Stimulated activated CD4-positive, alpha-beta T cell treated with anti-CD3 and anti-CD28 coated beads, Interleukin-2, amount 100 ng/mL, for 24 hours (primary cell): ENCODE results near the gene TMCC3.
A peak's percentile ranks its signal among the peaks of the same experiment; 100 is the strongest.
"Not testable (repeated sequence)": the region's sequence is repeated elsewhere in the genome, so short reads cannot be mapped to it uniquely, and the experiment has no call there.

Experiments used
- DNase-seq, 2 donors: peaks; one replicate each; pipeline ENCODE4 v3.0.0-alpha.2; 2020

The TMCC3 gene

DNA sequence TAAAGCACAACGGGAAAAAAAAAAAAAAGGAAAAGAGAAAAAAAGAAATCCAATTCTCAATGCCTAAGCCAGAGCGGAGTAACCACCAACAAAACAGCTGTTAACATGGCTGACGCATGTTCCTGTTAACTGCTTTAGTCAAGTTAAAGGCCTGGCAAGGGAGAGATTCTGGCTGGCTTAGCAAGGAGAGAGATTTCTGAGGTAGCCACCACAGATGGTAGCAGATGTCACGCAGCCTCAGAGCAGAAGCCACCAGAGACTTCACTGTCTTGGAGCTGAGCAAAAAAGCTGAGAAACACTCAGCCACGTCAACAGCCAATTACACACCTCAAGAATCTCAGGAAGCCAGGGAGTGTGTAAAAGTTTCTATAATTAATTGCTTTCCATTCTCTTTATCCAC is 87.1 kb downstream of the TMCC3 start:
- DNase-seq, result no peak

DNA sequence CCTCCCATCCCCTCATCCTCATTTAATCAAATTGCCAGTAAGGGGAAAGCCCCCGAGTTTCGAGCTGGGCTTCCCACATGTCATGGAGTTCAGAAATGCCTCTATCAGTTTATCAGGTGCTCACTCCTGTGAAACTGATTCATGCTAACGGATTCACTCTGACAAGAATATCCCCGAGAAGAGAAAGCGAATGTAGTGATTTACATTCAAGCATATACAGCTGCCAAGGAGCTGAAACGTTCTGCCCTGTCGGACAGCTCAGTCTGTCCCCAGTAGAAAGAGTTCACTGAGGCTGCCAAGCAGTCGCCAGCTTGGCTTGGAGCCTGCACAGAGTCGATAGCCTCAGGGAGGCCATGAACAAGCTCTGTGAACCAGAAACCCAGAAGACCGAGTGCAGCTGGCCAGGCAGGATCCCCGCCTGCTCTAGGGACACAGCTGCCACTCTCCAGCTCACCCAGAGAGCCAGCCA is 88.4 kb downstream of the TMCC3 start:
- no peak for DNase-seq

DNA sequence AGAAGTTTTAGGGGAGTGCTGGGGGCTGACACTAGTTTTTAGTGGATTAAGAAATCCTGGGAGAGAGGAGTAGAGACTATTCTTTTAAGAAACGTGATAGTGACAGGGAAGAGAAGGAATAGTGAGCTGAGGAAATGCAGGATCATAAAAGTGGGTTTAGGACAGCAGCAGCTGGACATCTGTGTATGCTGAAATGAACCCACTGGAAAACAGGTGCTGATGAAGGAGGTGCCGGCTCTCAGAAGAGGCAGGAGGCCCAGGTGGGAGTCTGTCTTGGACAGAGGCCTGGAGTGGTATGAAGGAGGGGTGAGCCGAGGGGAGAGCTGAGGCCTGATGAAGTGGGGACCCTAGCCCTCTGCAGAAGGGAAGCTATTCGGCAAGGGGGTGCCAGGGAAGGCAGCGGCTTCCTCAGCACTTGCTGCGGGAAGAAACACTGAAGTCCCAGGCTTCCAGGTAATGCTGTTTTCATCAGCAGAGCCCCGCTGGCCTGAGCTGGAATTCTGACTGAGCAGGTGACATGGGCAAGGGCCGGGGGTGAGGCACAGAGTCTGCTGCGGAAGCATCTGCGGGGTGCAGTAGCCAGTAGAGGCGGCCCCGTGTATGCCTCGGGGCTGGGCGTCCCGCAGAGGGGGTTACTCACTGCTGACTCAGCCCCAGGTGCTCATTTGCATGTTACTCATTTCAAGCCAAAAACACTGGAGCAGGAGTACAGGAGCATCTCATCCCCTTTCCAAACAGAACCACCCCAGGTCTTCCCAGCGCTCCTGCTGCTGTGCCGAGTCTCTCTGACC is 89.7 kb downstream of the TMCC3 start:
- peak in 1 of 2 donors; percentile 32 for DNase-seq

DNA sequence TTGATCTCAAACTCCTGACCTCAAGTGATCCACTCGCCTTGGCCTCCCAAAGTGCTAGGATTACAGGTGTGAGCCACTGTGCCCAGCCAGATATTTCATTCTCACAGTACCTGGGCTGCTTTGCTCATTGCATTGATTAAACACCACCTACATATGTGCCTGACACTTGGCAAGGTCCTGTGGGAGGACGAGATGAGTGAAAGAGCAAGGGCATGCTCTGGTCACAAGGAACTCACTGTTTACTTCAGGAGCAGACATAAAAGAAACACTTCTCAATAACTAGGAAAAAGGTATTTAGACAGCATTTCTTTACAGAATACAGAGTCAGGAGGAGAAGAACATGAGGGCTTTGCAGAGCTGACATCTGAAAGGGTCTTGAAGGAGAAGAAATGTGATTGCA is 91.7 kb downstream of the TMCC3 start:
- no peak for DNase-seq

DNA sequence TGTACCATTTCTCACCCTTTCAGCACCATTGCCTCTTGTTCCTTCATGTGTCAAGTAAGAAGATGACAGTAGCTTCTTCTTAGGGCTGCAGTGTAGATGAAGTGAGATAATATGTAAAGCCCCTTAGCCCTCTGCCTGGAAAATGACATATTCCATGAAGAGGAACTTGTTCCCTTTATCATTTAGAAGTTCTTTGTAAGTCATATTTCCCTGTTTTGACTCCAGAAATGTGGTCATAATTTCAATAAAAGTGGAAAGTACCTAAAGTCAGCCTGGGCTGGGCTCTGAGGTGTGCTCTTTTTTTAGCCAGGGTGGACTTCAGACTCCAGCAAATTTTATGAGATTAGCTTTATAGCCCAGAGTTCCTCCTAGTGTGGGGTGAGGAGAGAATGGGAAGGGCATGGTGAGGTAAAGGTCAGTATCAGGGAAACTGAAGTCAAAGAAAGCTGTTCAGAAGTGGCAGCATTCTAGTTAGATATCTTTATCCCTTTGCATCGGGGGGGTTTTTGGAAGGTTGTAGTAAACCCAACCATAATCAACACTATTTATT is 92.5 kb downstream of the TMCC3 start:
- no peak for DNase-seq

DNA sequence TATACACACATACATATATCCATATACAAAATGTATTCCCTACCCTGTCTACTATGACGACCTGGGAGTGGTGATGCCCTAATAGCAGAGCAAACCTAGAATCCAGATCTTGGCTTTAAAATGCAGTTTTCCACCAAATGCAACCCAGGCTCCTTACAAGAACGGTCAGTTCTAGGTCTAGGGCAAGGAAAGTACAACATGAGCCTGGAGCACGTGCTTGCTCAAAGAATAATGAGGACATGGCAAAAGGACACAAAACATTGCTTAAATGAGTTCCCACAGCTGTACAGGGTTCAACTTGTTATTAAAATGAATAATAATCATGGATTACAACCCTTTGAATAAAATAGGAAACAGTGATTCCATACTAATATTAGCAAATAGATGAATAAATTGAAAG is 94.7 kb downstream of the TMCC3 start:
- no peak for DNase-seq

DNA sequence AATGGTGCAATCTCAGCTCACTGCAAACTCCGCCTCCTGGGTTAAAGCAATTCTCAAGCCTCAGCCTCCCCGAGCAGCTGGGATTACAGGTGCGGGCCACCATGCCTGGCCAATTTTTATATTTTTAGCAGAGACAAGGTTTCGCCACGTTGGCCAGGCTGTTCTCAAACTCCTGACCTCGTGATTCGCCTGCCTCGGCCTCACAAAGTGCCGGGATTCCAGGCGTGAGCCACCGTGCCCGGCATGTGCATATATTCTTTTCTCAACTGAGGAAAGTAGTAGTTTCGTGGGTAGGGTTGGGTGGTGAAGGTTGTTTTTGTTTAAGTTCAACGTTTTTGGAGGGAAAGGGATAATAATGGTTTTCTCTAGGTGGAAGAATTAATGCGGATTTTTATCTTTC is 96.5 kb downstream of the TMCC3 start:
- DNase-seq, result no peak

DNA sequence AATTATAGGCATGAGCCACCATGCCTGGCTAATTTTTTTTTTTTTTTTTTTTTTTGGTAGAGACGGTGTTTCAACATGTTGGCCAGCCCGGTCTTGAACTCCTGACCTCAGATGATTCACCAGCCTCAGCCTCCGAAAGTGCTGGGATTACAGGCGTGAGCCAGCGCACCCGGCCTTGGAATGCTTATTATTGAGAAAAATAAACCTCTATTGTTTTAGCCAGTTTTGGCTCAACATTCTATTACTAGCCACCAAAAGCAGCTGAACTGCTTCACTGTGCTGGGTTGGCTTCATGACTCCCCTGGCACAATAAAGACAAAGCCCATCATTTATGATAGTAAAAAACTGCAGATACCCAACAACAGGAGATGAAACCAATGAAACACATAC is 97.2 kb downstream of the TMCC3 start:
- DNase-seq, result no peak

DNA sequence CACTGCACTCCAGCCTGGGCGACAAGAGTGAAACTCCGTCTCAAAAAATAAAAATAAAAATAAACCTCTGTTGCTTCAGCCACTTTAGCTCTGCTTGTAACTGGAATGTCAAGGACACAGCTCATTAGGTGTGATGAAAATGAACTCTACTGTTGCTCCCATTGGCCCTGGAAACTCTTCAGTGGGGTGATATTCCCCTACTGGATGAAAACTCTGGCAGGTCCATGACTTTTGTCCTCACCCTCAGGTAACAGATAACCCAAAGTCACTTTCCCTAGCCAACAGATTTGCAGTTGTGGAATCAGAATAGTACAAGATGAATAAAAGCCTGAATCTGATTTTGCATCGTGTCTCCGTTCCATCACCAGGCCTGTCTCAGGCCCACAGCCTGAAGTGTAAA is 98.5 kb downstream of the TMCC3 start:
- no peak for DNase-seq

DNA sequence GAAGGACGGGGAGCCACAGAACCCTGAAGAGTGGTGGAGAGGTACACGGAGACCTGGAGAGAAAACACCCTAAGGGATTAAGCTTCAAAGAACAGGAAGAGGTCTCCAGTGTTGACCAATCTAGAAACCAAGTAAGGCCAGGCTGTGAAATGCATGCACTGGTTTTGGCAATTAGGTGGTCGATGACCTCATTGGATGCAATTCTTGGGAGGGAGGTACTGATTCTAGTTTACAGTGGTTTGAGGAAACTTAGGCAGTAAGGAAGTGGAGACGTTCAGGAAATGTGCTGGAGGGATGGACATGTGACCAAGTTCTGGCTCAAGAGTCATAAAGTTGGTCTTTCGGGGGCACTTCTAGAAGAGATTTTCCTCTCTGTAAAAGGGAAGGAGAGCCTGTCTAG is 99.4 kb downstream of the TMCC3 start:
- DNase-seq, result no peak

DNA sequence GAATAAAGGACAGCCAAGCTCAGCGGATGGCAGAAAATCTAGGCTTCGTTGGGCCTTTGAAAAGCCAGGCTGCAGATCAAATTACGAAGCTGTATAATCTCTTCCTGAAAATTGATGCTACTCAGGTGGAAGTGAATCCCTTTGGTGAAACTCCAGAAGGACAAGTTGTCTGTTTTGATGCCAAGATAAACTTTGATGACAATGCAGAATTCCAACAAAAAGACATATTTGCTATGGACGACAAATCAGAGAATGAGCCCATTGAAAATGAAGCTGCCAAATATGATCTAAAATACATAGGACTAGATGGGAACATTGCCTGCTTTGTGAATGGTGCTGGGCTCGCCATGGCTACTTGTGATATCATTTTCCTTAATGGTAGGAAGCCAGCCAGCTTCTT is 101.5 kb downstream of the TMCC3 start:
- not testable (repeated sequence) for DNase-seq

DNA sequence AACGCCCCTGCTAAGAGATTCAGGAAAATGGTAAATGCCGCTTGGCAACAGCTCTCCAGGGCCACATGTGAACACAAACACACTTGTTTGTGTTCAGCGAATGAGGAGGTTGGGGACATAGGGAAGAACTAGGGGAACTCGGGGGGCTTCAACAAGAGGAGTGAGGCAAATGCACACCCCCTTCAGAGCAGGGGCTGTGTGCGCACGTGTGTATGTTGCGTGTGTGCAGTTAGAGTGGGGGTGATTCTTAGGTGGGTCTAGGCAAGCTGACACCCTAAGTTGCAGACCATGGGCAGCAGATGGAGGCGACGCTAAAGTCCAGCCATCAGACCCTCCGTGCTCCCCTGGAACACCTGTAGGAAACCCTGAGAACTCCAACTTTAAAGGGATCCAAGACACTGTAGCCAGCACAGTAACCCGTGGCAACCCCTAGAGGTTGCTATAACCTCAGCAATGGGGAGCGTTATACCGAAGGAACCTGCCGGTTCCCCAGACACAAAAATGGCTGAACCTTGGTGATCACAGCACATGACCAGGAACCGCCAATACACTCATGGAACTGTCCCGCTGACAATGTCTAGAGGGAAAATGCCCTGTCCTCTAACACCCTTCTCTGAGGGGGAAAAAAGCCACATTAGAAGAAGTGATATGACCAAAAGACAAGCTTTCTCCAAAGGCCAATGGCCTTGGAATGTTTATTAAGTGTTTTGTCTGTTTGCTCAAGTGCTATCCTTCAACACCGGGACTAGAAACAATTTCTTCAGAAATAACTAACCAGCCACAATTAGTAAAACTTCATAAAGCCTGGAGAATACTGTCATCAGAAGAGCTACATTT is 104.2 kb downstream of the TMCC3 start:
- DNase-seq, result no peak

DNA sequence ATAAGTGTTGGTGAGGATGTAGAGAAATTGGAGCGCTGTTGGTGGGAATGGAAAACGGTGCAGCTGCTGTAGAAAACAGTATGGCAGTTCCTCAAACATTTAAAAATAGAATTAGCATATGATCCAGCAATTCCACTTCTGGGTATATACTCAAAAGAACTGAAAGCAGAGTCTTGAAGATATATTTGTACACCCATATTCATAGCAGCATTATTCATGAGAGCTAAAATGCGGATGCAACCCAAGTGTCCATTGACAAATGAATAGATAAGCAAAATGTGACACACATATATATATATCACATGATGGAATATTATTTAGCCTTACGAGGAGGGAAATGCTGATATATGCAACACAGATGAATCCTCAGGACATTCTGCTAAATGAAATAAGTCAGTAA is 106.0 kb downstream of the TMCC3 start:
- DNase-seq, result no peak

DNA sequence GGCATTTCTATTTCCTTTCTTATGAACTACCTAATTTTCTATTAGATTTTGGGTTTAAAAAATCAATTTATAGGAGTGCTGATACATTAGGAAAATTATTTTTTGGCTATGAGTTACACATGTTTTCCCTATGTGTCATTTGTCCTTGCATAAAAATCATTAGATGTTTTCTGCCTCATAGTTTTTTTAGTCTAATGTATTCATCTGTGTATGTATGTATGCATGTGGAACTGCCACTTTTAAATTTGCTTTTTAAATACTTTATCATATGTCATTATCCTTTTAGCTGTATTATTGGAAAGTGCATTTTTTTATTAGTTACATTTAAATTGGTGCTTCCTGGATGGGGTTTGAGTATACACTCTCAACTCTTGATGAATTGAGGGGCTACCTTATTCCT is 112.0 kb downstream of the TMCC3 start:
- DNase-seq, result no peak

DNA sequence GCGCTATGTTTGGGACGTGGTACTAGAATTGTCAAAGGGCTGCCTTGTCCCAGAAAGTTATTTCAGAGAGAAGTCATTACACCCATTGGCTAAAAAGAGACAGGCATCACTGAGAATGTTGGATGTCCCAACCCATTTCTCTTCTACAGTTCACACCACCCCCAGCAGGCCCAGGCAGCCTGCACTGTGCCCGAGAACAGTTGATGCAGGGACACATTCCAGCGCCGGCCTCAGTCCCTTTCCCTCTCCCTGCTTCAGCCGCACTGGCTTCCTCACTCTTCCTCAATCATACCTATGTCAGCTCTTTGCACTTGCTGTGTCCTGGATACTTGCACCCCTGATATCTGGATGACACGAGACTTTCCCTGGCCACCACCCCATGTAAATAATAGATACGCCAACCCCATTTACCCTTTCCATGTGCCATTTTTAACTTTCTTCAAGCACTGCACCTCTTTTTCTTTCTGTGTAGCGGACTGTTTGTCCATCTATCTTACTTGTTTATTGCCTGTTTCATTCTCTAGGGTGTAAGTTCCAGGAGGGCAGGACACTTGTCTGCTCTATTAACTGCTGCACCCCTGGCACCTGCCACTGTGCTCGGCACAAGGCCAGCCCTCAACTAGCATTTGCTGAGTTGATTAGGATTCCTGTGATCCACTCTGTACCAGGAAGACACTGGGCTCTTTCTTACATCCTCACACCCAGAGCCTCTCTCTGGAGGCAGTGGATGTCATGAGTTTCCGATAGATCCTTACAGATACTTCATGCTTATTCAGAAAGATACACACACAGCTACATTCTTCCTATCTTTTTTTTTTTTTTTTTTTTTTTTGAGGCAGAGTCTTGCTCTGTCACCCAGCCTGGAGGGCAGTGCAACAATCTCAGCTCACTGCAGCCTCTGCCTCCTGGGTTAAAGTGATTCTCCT is 114.1 kb downstream of the TMCC3 start:
- no peak for DNase-seq

DNA sequence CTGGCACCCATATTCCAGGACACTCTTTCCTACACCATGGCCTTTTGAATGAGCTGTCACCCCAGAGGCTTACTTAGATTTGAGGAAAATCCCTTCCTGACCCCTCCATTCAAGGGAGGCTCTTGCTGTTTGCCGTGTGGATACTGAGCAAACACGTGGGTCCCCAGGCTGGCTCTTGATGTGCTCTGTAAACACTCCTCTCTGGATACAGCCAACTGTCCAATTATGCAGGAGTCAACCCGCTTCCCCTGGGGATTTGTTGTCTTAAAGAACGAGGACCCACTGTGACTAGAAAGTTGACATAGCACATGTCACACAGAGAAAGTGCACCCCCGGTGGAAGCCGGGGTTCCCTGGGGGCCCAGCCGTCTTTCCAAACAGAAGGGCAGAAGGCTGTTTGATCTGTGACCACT is 114.8 kb downstream of the TMCC3 start:
- no peak for DNase-seq

DNA sequence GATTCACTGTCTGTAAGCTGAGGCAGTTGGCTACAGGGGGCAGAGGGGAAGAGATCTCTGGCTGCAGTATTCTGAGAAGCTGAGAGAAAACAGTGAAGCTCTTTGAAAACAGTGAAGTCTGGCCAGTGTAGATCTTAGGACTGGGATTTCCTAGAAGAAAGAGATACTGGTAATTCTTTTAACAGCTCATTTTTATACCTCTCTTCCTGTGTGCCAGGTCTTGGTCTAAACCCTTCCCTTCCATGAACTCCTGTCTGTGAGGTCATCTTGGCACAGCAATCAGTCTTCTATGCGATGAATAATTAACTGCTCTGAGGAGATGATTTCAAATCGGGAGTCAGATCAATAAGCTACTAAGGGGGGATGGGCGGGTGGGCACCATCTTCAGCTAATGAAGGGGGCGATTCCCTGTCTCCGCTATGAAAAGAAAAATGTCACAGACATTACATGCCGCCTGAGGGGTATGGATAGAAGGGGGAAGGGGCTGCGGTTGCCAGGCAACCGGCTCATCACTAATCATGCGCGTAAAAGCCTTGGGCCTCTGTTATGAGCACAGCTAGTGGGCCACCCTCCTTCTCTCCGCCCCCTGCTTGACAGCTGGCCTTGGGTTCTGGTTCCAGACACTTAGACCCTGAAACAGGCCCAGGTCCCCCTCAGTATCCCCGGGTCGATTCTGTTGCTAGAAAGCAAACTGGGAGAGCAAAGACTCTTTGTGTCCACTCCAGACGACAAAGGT is 115.4 kb downstream of the TMCC3 start:
- DNase-seq, result no peak

DNA sequence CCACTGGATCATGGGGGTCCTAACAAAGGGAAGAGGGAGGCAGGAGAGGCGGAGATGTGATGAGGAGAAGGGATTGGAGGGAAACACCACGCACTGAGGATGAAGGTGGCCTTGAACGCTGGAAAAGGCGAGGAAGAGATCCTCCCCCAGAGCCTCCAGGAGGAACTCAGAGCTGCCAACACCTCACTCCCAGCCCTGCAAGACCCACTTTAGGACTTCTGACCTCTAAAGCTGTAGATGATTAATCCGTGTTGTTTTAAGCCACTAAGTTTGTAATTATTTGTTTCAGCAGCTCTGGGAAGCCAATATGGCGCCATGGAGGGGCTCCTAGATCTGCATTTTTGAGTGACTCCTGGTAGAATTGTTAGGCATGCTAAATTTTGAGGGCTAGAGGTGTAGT is 116.1 kb downstream of the TMCC3 start:
- no peak for DNase-seq

DNA sequence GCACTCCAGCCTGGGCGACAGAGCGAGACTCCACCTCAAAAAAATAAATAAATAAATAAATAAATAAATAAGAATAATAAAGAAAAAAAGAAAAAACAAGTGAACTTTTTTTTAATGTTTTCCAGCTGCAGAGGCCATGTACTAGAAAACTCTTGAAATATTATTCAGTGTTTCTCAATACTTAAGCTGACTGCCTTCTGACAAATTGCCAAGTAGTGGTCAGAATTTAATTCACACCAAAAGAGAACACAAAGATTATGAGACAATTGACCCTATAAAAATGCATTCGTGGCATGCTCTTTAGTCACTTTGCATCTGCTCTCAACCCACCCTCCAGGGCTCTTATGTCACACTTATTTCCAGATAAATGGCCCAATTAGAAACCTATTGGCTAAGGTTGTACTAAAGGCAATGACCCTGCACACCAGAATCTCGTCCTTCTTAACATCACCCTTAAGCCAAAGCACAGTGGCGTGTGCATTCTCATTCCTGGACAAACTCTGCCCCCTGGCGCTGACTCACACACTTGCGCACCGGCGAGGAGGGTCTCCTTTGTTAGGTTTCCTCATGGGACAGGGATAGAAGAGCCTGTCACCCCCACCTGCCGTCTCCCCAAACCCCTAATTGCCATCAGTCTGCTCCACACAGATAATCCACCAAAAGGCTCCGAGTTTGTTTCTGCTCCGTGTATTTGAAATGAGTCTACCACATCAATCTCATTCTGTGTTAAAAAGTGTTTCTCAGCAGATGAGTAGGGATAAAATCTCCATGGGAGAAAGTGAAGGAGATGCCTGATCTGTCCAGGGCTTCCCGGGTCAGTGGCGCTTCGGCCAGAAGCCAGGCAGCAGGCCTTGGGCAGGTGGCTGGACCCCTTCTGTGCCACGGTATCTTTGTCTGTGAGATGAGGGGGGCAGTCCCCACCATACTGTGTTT is 117.6 kb downstream of the TMCC3 start:
- DNase-seq, result peak; percentile 79 to 81

DNA sequence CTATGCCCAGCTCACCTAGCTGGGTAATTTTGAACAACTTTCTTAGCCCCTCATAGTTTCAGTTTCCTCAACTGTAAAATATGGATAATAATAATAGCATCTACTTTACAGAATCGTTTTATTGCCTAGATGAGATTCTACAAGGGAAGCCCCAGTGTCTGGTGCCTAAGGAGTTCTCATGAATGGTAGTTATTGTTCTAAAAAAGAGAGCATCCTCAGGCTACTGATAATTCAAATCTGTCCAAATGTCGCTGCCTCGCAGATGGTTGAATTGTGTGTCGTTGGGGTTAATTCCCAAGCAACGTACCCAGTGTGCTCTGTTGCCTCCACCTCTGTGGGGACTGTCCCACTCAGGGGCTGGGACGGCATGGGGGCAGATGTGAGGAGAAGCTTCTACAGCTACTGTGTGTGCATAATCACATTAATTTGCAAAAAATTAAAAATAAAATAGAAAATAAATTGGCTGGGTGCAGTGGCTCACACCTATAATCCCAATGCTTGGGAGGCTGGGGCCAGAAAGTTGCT is 119.1 kb downstream of the TMCC3 start:
- DNase-seq, result no peak

DNA sequence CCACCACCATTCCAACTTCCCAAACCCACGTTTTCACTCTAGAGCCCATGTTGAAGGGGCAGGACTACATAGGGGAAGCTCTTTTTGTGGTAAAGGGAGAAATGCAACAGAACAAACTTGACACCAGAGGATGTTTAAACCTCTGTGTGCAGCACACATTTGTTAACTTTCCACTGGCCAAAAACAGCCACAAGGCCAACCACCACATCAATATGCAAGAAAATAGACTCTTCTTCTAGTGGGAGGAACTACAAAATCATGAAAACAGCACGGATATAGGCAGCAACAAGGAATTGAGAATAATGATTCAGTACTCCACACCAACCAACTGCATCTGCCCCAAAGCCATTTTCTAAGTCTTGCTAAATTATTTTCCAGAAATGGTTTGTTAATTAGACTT is 124.4 kb downstream of the TMCC3 start:
- DNase-seq, result no peak
